Ishikawa (cell line): Measurements from ENCODE around the gene E2F1.

ENCODE experiments used
- CEBPB ChIP-seq: IDR thresholded peaks from 2 replicates; pipeline ENCODE4 v1.6.1; 2012
- CREB1 ChIP-seq: IDR thresholded peaks from 2 replicates; pipeline ENCODE4 v1.6.1; 2012; ENCODE audit warnings: low read depth
- EGR1 ChIP-seq: IDR thresholded peaks from 2 replicates; pipeline ENCODE4 v1.6.1; 2012
- EP300 ChIP-seq: IDR thresholded peaks from 2 replicates; pipeline ENCODE4 v1.6.1; 2012; ENCODE audit warnings: borderline replicate concordance
- MAX ChIP-seq: IDR thresholded peaks from 2 replicates; pipeline ENCODE4 v1.6.1; 2012
- TAF1 ChIP-seq: IDR thresholded peaks from 2 replicates; pipeline ENCODE4 v1.6.1; 2012; ENCODE audit warnings: low read depth, mild to moderate bottlenecking
- ZBTB7A ChIP-seq: IDR thresholded peaks from 2 replicates; pipeline ENCODE4 v1.6.1; 2012; ENCODE audit warnings: low read depth
- TF ChIP-seq, protein P1 (sequence below): IDR thresholded peaks from 2 replicates; pipeline ENCODE4 v1.6.1; 2012; ENCODE audit warnings: low read depth, mild to moderate bottlenecking
- TF ChIP-seq, protein P2 (sequence below): IDR thresholded peaks from 2 replicates; pipeline ENCODE4 v1.6.1; 2012

DNA sequence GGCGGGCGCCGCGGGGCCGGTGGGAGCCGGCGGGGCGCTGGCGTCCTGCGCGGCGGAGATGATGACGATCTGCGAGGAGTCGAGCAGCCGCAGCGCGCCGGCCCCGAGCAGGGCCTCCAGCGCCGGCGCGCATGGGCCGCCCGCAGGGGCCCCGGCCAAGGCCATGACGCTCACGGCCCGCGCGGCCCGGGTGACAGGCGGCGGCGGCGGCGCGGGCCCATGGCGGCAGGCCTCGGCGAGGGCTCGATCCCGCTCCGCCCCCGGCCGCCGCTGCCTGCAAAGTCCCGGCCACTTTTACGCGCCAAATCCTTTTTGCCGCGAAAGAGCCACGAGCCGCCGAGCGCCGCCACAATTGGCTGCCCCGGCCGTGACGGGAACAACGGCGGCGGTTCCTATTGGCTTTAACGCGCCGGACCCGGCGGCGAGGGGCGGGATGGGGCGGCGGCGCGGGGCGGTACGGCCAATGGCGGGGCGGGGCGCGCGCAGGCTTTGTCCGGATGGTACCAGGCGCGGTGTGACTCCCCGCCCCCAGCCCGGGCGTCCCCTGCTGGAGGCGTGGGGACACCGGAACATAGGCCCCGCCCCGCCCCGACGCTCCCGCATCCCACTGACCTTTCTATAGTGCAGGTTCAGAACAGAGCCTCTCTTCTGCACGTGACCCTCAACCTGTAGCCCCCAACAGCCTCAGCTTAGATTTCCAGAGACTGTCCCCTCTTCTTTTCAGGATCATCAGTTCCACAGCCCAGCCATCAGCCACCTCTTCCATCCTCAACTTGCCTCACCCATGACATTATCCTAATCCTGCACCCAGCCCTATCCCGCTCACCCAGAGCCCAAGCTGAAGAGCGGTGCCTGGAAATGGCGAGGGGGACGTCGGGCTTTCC, at the start of gene E2F1:
- no peak for TF ChIP-seq EP300
- no peak for TF ChIP-seq CEBPB
- 0 out of 2 replicates have a peak, but pooled peaks have one; percentile 28 for TF ChIP-seq EGR1
- TF ChIP-seq, protein P1, sequence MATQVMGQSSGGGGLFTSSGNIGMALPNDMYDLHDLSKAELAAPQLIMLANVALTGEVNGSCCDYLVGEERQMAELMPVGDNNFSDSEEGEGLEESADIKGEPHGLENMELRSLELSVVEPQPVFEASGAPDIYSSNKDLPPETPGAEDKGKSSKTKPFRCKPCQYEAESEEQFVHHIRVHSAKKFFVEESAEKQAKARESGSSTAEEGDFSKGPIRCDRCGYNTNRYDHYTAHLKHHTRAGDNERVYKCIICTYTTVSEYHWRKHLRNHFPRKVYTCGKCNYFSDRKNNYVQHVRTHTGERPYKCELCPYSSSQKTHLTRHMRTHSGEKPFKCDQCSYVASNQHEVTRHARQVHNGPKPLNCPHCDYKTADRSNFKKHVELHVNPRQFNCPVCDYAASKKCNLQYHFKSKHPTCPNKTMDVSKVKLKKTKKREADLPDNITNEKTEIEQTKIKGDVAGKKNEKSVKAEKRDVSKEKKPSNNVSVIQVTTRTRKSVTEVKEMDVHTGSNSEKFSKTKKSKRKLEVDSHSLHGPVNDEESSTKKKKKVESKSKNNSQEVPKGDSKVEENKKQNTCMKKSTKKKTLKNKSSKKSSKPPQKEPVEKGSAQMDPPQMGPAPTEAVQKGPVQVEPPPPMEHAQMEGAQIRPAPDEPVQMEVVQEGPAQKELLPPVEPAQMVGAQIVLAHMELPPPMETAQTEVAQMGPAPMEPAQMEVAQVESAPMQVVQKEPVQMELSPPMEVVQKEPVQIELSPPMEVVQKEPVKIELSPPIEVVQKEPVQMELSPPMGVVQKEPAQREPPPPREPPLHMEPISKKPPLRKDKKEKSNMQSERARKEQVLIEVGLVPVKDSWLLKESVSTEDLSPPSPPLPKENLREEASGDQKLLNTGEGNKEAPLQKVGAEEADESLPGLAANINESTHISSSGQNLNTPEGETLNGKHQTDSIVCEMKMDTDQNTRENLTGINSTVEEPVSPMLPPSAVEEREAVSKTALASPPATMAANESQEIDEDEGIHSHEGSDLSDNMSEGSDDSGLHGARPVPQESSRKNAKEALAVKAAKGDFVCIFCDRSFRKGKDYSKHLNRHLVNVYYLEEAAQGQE = no peak
- TF ChIP-seq, protein P2, sequence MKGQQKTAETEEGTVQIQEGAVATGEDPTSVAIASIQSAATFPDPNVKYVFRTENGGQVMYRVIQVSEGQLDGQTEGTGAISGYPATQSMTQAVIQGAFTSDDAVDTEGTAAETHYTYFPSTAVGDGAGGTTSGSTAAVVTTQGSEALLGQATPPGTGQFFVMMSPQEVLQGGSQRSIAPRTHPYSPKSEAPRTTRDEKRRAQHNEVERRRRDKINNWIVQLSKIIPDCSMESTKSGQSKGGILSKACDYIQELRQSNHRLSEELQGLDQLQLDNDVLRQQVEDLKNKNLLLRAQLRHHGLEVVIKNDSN = peak; percentile 76
- TF ChIP-seq TAF1 = no peak; the same call in 1 of the 2 replicates
- peak; percentile 94 for TF ChIP-seq MAX
- peak; percentile 53; the same call in 1 of the 2 replicates for TF ChIP-seq CREB1
- no peak for TF ChIP-seq ZBTB7A
